GM19397 (cell line): ENCODE measurements around the gene RHEB.

ENCODE experiments used
- ATAC-seq: cut with Tn5 transposase; IDR thresholded peaks from one replicate; pipeline ENCODE4 v1.9.1; 2021; ENCODE audit warnings: mild to moderate bottlenecking, moderate library complexity; ENCODE audit not compliant: unreplicated experiment

Gene RHEB

DNA sequence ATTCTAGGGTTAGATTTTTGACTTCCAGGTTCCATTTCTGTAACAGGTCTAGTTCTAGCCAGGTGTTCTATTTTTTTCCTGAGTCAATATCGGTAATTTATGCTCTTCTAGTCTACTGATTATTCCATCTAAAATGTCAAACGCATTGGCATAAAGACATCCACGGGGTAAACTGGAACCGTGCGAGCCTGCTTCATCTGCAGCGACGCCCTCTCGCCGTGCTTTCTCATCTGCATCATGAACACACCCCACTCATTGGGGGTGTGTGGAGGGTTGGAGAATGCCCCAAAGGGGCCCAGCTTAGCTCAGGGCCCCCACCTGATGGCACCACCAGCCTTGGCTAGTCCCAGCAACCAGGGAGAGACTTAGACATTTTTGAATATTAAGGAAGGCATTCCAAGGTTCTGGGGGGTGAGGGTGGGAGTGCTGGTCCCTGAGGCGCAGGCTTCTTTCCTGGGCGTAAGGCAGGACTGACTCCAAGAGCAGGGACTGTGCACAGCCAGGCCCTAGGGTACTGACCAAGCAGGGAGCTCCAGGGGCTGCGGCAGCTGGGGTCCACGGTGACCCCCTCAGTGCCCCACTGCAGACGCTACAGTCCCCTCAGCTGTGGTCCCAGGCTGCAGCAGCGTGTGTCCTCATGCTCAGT, 66.9 kb downstream of the RHEB start:
- ATAC-seq = no peak

DNA sequence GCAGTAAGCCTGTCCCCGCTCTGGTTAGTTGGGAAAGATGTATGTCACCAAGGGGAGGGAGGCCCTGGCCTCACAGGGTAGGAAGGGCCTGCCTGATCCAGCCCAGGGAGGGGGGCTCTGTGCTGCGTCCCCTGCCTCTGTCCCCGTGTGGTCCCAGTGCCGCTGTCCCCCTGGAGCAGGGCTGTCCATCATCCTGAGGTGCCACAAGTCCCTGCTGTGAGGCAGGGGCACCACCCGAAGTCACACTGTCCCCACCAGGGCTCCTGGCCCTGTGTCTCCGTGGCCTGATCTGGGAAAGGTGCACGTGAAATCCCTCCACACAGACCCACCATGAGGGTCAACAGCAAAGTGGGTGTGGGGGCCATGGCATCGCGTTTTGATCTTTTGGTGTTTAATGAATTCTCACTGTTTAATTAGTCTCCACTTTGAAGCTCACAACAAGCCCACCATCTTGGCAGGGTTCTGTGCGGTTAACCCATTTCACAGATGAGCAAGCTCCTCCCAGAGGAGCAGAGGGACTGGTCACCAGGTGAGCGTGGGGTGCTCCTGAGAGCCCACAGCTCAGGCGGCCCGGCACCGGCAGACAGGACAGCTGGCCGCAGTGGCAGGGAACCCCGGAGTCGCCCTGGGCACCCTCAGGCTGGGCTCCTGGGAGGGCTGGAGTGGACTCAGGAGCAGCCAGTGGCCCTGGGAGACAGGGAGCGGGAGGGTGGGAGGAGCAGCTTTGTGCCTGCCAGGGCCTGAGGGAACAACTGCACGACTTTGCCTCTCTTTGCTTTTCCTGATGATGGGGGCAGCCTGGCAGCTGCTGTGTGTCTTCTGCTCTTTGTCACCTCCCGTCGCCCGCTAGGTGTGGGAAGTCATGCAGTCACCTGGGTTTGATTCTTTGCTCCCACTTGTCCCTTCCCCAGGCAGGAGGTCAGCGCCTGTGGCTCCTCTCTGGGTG, 67.8 kb downstream of the RHEB start:
- ATAC-seq = no peak

DNA sequence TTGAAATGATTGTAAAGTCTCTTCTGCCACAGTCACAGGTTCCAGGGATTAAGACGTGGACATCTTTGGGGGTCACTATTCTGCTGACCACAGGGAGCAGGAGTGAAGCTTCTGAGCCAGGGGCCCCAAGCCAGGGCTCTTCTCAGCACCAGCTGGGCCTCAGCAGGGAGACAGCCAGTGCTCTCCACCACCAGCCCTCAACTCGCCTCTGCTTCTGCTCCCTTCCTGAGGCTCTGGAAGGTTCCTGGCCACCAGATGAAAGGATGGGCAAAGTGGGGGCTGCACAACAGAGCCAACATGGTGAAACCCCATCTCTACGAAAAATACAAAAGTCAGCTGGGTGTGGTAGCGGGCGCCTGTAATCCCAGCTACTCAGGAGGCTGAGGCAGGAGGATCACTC, 68.5 kb downstream of the RHEB start:
- ATAC-seq = no peak

DNA sequence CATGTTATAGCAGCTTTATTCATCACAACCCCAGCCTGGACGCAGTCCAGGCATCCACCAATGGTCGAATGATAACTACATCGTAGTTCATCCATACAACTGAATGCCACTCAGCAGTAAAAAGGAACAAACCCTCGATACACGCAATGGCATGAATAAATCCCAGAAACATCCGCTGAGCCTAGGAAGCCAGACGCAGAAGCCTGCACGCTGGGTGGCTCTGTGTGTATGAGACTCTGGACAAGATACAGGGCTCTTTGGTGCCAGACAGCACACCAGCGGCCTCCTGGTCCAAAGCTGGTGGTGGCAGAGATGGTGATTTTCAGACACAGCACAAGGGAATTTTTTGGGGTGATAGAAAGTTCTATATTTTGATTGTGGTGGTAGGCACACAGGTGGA, 69.7 kb downstream of the RHEB start:
- no peak for ATAC-seq

DNA sequence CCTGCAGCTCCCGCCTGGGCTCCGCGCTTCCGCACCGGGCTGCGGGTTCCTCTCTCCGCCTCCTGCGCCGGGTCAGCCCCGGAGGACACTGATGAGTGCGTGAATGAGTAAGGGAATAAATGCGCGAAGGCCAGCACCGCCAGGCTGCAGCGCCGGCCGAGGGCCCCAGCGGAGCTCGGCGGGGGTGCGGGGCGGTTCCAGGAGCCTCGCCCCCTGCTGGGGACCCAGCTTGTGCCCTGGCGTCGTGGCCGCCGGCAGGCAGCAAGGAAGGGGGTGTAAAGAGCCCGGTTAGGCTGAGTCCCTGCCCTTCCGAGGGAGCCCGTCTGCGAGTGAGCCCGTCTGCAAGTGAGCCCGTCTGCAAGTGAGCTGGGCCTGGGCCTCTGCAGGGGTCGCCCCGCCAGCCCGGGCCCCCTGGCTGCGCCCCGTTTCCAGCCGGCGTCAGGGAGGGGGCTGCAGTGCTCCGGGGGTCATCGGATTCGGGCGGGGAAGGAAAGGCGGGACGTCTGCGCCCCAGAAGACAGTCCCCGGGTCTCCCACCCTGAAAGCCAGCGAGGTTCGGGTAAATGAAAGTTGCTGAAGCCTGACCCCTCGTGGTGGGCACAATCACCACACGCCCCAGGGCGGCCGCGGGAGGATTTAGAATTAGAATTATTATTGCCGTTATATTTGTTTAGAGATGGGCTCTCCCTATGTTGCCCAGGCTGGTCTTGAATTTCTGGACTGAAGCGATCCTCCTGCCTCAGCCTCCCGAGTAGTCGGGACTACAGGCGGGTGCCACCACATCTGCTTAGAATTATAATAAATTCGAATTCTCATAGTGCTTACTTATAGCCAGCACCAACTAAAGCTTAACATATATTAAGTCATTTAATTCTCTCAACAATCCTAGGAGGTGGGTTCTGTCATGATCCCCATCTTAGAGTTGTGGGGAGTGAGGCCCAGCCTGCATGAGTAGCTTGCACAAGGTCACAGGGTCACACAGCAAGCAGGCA, 71.1 kb downstream of the RHEB start:
- peak; percentile 60 for ATAC-seq

DNA sequence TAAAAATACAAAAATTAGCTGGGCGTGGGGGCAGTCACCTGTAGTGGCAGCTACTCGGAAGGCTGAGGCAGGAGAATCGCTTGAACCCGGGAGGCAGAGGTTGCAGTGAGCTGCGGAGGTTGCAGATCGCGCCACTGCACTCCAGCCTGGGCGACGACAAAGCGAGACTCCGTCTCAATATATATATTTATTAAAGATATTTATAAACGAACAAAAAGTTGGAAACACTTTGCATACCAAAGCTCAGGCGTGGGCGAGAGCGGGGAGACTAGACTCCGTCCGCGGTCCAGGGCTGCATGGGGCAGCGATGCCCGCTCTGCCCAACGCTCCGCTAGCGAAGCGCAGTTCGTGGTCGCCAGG, 71.8 kb downstream of the RHEB start:
- no peak for ATAC-seq

DNA sequence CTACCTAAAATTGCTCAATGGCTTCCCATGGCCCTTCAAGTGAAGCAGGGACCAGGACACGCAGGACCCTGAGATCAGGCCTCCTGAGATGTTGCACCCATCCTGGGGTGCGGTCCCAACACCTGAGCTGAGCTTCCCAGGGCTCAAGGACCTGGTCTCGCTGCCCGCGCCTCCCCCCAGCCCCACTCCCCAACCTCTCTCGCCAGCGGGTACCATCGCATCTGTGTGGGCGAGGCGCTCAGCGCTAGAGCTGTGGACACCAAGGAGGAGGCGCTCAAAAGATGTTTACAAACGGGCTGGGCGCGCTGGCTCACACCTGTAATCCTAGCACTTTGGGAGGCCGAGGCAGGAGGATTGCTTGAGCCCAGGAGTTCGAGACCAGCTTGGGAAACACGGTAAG, 72.4 kb downstream of the RHEB start:
- ATAC-seq = no peak

DNA sequence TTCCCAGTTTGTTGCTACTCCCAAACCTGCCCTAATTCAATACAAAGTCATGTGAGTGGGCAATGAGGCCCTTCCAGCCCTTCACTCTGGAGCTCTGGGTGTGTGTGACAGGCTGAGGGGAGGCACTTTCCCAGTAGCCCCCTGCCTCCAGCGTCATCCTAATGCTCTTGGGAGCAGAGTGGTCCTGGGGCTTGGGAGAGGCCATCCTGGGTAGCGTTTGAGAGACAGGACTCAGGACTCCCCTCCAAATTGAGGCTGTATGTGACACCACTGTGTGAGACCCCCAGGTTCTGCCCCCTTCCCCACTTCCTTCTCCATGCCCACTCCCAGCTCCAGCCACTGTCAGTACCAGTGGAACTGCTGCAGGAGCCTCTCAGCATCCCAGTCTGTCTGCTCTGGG, 73.3 kb downstream of the RHEB start:
- ATAC-seq = no peak

DNA sequence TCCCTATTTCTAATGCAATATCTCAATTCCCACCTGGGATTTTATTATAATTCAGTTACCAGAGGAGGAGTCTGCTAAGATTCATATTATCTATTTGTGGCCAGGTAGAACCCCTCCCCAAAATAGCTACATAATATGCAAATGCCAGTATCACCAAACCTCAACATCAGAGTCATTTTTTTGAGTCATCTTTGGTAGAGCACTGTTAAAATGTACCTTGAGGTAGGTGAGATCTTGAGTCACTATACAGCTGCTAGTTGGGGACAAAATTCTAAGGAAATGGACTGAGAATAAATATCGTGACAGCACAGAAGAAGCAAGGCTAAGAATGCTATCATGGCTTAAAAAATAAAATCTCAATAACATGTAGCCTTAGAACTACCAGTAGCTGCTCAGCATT, 75.1 kb downstream of the RHEB start:
- no peak for ATAC-seq

DNA sequence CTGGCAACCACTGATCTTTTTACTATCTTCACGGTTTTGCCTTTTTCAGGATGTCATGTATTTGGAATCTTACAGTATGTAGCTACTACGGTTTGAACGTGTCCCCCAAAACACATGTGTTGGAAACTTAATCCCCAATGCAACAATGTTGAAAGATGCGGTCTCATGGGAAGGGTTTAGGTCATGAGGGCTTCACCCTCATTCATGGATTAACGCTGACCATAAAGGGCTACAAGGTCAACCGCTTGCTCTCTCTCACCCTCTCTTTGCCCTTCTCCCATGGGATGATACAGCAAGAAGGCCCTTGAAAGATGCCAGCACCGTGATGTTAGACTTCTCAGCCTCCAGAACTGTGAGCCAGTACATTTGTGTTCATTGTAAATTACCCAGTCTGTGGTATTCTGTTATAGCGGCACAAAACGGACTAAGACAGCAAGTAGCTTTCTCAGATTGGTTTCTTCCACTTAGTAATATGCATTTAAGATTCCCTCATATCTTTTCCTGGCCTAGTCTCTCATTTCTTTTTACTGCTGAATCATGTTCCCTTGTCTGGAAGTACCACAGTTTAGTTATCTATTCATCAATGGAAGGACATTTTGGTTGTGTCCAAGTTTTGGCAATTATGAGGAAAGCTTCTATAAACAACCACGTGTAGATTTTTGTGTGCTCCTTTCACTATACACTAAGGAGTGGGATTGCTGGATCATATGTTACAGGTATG, 76.8 kb downstream of the RHEB start:
- no peak for ATAC-seq

DNA sequence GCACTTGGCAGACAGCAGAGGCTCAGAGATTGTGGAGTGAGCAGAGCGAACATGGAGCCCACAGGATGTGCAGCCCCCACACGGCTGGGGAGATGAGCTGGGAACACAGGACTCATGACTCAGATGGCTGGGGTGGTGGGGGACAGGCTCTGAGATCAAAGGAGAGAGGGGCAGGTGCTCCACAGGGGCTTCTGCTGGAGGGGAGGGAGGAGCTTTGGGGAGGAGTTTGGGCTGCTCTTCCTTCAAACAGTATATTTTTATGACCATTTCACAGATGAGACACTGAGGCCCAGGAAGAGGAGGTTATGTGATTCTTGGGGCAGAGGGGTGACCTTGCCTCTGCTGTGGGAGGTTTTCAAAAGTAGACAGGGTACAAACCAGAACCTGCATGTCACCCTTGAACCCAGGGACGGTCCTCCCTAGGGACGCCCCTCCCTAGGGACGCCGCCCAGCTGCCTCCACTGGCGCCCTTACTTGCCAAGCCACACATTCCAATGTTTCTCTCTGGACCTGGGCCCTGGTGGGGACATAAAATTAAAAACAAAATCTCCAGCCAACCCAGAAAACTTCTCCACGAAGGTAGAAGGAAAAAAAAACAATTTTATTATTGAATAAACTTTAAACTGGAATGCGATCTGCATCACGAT, 78.8 kb downstream of the RHEB start:
- ATAC-seq = no peak

DNA sequence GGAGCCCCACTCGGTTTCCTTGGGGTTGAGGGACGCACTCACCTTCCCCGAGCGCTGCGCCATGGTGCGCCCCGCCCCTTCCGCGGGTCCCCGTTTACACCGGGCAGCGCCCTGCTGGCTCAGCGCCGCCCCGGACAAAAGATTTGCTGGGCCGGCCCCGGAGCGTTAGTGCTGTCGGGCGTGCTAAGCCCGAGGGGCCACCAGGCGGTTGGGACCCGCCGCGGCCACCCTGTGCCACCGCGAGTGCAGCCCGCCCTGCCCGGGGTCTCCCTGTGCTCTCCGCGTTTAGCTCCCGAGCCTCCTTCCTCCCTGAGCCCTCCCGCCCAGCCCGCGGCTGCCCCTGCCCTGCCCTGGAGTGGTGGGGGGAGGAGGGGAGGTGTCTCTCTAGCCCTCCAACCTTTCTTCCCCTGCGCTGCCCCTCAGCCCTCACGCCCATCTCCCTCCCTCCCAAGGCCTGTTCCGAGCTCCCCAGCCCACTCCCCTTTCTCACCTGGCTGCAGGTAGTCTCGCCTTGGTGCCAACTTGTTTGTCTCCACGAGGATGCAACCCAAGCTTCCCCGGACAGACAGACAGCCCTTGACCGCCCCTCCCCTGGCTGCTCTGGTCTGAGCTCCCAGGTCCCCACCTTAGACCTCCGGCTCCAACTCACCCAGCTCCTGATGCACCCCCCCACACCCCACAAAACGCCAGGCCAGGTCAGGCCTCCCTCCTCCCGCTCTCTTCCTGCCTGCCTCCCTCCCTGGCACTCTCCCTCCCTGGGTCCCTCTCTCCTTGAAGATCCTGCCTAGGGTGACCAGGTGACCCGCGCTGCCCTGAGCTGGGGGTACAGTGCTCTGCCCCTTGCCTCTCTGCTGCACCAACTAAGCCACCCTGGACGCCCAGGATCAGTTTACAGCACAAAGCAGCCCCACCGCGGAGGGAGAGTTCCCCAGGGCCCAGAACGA, 79.6 kb downstream of the RHEB start, which contains the start of gene CRYGN:
CRYGN (minus strand) TSS at position 287 of the 944 bp plus-strand sequence; CDS start at position 63, 224 bp downstream.
- ATAC-seq = no peak

DNA sequence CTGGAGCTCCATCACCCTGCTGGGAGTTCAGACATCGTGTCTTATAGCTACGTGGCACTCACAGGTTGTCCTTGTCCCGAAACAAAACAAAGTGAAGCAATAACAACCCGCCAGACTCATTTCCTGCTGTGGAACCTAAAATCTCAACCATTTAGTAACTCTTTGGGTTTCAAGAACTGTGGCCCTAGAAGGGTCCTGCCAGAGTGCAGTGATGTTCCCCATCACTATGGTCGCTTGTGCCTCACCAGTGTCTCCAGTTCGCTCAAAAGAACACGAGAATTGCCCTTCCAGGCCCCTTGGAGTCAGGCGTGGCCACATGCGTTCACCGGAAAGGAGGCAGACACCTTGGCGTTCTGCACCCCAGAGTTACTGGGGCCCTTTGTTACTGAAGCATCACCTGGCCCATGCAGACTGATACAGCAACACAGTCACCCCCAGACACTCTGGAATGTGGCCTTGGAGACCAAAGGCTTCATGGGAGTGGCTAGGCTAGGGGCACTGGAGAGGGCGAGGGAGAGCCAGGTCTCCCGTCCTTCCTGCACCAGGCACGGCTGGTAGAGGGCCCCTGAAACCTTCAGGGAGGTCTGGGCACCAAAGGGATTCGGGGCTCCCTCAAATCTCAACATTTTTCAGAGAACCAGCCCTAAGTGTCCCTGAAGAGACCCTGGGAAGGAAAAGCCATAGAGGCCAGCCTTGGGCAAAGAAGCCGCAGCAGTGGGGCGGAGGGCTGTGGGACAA, 80.7 kb downstream of the RHEB start:
- ATAC-seq = no peak

DNA sequence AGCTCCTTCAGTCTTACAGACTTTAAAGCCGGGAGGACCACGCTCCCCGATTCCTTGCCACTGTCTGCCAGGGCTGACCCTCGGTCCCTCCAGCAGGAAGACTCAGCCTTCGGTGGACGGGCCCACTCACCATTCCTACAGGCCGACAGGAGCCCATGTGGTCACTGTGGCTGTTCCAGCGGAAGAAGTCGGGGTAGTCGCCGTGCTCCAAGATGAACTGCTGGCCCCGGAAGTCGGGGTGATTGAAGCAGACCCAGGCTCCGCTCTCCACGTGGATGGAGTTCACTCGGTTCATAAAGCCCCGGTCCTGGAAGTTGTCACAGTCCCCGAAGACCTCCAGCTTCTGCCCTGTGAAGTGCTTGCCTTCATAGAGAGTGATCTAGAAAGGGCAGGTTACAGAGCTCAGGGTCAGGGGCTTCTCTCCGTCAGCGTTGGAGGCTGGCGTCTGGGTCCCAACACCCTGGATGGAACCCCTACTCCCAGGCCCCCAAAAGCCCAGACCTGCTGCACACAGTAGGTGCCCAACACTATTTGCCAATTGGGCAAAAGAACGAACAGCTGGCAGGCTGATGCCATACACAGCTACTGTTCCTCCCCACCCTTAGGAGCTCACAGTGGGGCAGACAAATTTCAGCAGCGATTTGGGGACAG, 81.7 kb downstream of the RHEB start:
- no peak for ATAC-seq

DNA sequence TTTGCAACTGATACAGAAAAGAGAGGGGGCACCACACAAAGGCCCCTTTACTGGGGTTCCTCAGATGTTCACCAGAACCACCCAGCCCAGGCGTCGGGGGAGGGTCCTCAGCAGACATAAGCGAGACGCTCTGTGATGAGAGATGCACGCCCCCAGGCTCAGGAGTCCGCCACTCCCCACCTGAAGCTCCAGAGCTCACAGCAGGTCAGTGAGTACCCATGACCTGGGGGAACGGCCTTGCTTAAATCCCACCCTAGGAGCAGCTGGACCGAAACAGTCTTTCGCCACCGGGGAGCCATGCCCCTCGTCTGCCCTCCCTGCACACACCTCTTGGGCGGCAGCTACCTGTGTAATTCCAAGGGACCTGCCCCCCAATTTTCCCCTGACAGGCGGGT, 82.5 kb downstream of the RHEB start:
- no peak for ATAC-seq

DNA sequence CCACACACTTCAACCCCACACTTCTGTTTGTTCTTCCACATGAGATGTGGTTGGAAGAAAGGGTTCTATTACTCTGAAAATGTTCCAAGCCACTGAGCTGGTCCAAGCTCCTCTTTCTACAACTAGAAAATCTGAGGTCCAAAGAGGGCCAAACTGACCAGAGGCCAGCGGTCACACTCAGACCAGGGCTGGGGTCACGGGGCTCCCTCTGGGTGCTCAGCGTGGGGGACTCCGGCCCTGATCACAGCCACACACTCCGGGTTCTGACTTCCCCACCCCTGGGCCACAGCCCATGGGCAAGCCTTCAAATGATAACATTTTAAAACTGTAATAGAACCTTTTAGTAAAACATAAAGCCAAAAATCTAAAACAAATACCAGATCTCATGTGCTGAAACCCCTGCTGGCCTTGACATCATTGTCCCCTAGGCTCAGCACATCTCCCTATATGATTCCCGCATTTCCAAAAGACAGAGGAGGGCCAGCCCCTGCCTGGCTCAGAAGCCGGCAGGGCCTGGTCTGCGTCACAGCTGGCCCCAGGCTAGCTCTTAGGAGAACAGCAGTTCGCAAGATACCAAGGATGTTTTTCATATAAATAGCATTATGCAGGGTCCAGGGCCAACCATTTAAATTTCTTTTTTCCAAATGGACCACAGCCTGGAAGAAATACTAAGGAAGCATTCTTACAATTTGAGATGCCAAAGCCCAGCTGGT, 83.1 kb downstream of the RHEB start:
- ATAC-seq = no peak

DNA sequence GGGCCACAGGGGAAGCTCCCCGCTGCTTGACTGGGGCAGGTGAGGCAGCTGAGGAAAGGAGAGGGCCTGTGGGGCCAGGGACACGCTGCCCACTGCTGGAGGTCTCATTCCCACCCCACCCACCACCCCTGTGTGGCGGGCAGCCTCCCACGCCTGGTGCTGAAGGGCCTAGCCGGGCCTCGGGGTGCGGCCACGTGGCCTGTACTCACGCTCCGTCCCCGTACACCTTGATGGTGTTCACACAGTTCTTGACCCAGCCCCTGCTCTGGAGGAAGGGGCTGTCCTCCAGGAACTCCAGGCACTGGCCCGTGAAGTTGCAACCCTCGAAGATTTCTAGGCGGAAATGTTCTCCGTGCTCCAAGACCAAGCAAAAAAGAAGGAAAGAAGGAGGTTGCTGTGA, 83.7 kb downstream of the RHEB start:
- no peak for ATAC-seq
